Osteocyte (in vitro differentiated cells): ENCODE results near the gene GLRB. TPM values are rescaled to one million over a fixed set of nuclear protein-coding genes. Genes with fewer than 3 reads are reported as not detected.
A peak's percentile ranks its signal among the peaks of the same experiment; 100 is the strongest.

Experiments
- DNase-seq: peaks from one replicate; pipeline ENCODE4 v3.0.0; 2021; ENCODE audit warnings: mixed read lengths; ENCODE audit not compliant: unreplicated experiment; ENCODE audit errors: extremely low spot score
- H3K27ac Mint-ChIP-seq: one replicate; pipeline ENCODE4 v1.8.0; 2021; ENCODE audit warnings: mild to moderate bottlenecking, mixed read lengths; ENCODE audit not compliant: unreplicated experiment
- H3K27me3 Mint-ChIP-seq: one replicate; pipeline ENCODE4 v1.8.0; 2021; ENCODE audit warnings: mixed read lengths; ENCODE audit not compliant: unreplicated experiment
- H3K36me3 Mint-ChIP-seq: one replicate; pipeline ENCODE4 v1.8.0; 2021; ENCODE audit warnings: mixed read lengths; ENCODE audit not compliant: unreplicated experiment
- H3K4me1 Mint-ChIP-seq: one replicate; pipeline ENCODE4 v1.8.0; 2021; ENCODE audit warnings: mixed read lengths; ENCODE audit not compliant: unreplicated experiment
- H3K4me3 Mint-ChIP-seq: one replicate; pipeline ENCODE4 v1.8.0; 2021; ENCODE audit warnings: mild to moderate bottlenecking, moderate library complexity, mixed read lengths; ENCODE audit not compliant: unreplicated experiment
- H3K9me3 Mint-ChIP-seq: one replicate; pipeline ENCODE4 v1.8.0; 2021; ENCODE audit warnings: mixed read lengths; ENCODE audit not compliant: unreplicated experiment
- CTCF ChIP-seq: fragments of 200-600 bp; sonication (generic); IDR thresholded peaks from 2 replicates; pipeline ENCODE4 v1.5.0; 2021; ENCODE audit warnings: antibody characterized with exemption, mild to moderate bottlenecking, moderate library complexity
- total RNA-seq: library from RNA; stranded (reverse); gene quantifications from 2 replicates; pipeline ENCODE4 v1.2.1, GENCODE V29; 2021

Gene GLRB
- total RNA-seq, 1 donor from 2014 or later: 16.7 TPM

GRCh38 chr4:157219711-157220370, 143.9 kb downstream of the GLRB start:
- H3K27me3 Mint-ChIP-seq: peaks cover 73% of the 10 kb centered on the region

GRCh38 chr4:157220371-157220881, 144.5 kb downstream of the GLRB start, which contains the start of gene GRIA2:
Gene GRIA2 (plus strand): TSS chr4:157220728. CDS start chr4:157221043, 315 bp downstream.
- no peak for TF ChIP-seq CTCF
- peak within 1 kb of the TSS; percentile 91 for H3K4me3 Mint-ChIP-seq
- peaks cover 24% of the 10 kb centered on the region for H3K4me1 Mint-ChIP-seq
- no peak within 1 kb of the TSS for H3K27ac Mint-ChIP-seq
- H3K9me3 Mint-ChIP-seq: no peaks in the 10 kb centered on the region
- H3K27me3 Mint-ChIP-seq: peaks cover 74% of the 10 kb centered on the region
- H3K36me3 Mint-ChIP-seq: peaks cover 4% of the 10 kb centered on the region
- DNase-seq: peak; percentile 92

More at GRCh38 chr4:157219711-157220370, 143.9 kb downstream of the GLRB start:
- Mint-ChIP-seq H3K4me1 (peaks cover 24% of the 10 kb centered on the region), H3K4me3 (peak overlapping the region; percentile 91), H3K9me3 (no peaks in the 10 kb centered on the region), H3K27ac (no peak overlapping the region), H3K36me3 (peaks cover 4% of the 10 kb centered on the region)
- TF ChIP-seq CTCF: no peak
- DNase-seq: no peak

GRCh38 chr4:157221426-157221894, 145.5 kb downstream of the GLRB start:
- no peak overlapping the region for H3K27ac Mint-ChIP-seq
- no peaks in the 10 kb centered on the region for H3K9me3 Mint-ChIP-seq
- peaks cover 70% of the 10 kb centered on the region for H3K27me3 Mint-ChIP-seq
- no peak for TF ChIP-seq CTCF
- peak overlapping the region; percentile 91 for H3K4me3 Mint-ChIP-seq
- H3K4me1 Mint-ChIP-seq: peaks cover 24% of the 10 kb centered on the region
- peaks cover 4% of the 10 kb centered on the region for H3K36me3 Mint-ChIP-seq
- DNase-seq: no peak

Other genes with a start within 250 kb of the GLRB start
- gene PDGFC, start 104.4 kb upstream of the GLRB start, total RNA-seq: 21.8 and 25.4 TPM in 2 replicates
- 31.3 and 39.0 TPM in 2 replicates for gene GRIA2, start 144.6 kb downstream of the GLRB start, total RNA-seq